Tibial artery (tissue), 4 donors: ENCODE results near the gene ARHGAP44.

Experiments
- DNase-seq, 2 donors: peaks; one replicate each; pipeline ENCODE4 v3.0.0-alpha.2; 2019
- H3K27ac ChIP-seq, 2 donors: fragments of 200-600 bp; sonication (generic) in 1 of 2; 1 replicate in 1 of 2; 2 replicates in 1 of 2; pipeline ENCODE4 v1.5.1; 2018 to 2019; ENCODE audit warnings: mild to moderate bottlenecking in 1 of 2
- H3K27me3 ChIP-seq, 2 donors: fragments of 200-600 bp; sonication (generic) in 1 of 2; one replicate each; pipeline versions ENCODE4 v1.5.1 to v1.6.0; 2016 to 2019
- H3K36me3 ChIP-seq, 3 donors: fragments of 200-600 bp; sonication (generic) in 2 of 3; one replicate each; pipeline ENCODE4 v1.5.1; 2016 to 2019; ENCODE audit warnings: mild to moderate bottlenecking in 2 of 3
- H3K4me1 ChIP-seq, 4 donors: fragments of 200-600 bp; sonication (generic) in 2 of 4; 1 replicate in 3 of 4; 2 replicates in 1 of 4; pipeline ENCODE4 v1.5.1; 2016 to 2019
- H3K4me3 ChIP-seq, 2 donors: fragments of 200-600 bp; sonication (generic) in 1 of 2; 1 replicate in 1 of 2; 2 replicates in 1 of 2; pipeline ENCODE4 v1.5.1; 2018 to 2019; ENCODE audit warnings: mild to moderate bottlenecking in 2 of 2
- H3K9me3 ChIP-seq, 3 donors: fragments of 200-600 bp; sonication (generic) in 1 of 3; one replicate each; pipeline ENCODE4 v1.5.1; 2016 to 2019
- intact Hi-C: fragments of 100-400 bp; cut with DNase I; formaldehyde crosslinking; loops from one replicate; pipeline ENCODE4 v1.15.0; 2023; ENCODE audit warnings: low total_unique reads
- TF ChIP-seq, protein P1 (sequence below), 2 experiments: fragments of 200-600 bp in 1 of 2; fragments of 450-650 bp in 1 of 2; IDR thresholded peaks; one replicate each; pipeline ENCODE4 v1.5.1; 2017 to 2019; ENCODE audit warnings: antibody characterized with exemption in 2 of 2, mild to moderate bottlenecking in 1 of 2, moderate library complexity in 1 of 2

Gene ARHGAP44

DNA sequence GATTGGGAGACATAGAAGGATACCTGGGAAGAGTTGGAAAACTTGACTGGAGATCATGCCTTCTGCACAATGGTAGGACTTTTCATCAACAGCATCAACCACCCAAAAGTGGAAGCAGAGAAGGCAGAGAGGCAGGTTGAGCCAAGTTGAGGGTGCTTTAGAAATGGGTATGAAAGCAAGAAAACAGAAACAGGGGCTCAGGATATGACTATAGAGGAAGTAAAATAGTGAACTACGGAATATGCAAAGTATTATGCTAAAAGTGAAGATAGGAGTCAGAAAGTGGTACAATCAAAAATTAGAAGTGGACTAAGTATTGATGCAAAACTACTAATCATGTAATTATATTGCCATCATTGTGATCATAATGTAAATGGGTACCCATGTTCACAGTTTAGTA, 16.1 kb upstream of the ARHGAP44 start:
- Histone ChIP-seq H3K27ac (no peak overlapping the region), H3K27me3 (no peaks in the 10 kb centered on the region), H3K9me3 (no peaks in the 10 kb centered on the region), H3K4me1 (no peaks in the 10 kb centered on the region), H3K4me3 (no peak overlapping the region), H3K36me3 (no peaks in the 10 kb centered on the region)
- DNase-seq: no peak
- intact Hi-C loops: no loop called here
- TF ChIP-seq, protein P1, sequence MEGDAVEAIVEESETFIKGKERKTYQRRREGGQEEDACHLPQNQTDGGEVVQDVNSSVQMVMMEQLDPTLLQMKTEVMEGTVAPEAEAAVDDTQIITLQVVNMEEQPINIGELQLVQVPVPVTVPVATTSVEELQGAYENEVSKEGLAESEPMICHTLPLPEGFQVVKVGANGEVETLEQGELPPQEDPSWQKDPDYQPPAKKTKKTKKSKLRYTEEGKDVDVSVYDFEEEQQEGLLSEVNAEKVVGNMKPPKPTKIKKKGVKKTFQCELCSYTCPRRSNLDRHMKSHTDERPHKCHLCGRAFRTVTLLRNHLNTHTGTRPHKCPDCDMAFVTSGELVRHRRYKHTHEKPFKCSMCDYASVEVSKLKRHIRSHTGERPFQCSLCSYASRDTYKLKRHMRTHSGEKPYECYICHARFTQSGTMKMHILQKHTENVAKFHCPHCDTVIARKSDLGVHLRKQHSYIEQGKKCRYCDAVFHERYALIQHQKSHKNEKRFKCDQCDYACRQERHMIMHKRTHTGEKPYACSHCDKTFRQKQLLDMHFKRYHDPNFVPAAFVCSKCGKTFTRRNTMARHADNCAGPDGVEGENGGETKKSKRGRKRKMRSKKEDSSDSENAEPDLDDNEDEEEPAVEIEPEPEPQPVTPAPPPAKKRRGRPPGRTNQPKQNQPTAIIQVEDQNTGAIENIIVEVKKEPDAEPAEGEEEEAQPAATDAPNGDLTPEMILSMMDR (IDR thresholded peaks at IDR 0.05): no peak

- Histone ChIP-seq H3K36me3 (no peaks in the 10 kb centered on the region), H3K9me3 (no peaks in the 10 kb centered on the region), H3K27ac (peak overlapping the region; percentile 55 to 67), H3K4me3 (peak overlapping the region; percentile 65 to 76), H3K27me3 (no peaks in the 10 kb centered on the region), H3K4me1 (peaks cover 0 to 15% (median 9%) of the 10 kb centered on the region in 4 donors)
- TF ChIP-seq, protein P1 (IDR thresholded peaks at IDR 0.05): no peak
- no peak for DNase-seq
- intact Hi-C loops: loop anchor here (10.0 kb wide), 1 partner anchor 196 kb away; no protein-coding TSS in a partner anchor
These were observed 220 bp upstream of the ARHGAP44 start for GRCh38 chr17:12789075-12789480.

DNA sequence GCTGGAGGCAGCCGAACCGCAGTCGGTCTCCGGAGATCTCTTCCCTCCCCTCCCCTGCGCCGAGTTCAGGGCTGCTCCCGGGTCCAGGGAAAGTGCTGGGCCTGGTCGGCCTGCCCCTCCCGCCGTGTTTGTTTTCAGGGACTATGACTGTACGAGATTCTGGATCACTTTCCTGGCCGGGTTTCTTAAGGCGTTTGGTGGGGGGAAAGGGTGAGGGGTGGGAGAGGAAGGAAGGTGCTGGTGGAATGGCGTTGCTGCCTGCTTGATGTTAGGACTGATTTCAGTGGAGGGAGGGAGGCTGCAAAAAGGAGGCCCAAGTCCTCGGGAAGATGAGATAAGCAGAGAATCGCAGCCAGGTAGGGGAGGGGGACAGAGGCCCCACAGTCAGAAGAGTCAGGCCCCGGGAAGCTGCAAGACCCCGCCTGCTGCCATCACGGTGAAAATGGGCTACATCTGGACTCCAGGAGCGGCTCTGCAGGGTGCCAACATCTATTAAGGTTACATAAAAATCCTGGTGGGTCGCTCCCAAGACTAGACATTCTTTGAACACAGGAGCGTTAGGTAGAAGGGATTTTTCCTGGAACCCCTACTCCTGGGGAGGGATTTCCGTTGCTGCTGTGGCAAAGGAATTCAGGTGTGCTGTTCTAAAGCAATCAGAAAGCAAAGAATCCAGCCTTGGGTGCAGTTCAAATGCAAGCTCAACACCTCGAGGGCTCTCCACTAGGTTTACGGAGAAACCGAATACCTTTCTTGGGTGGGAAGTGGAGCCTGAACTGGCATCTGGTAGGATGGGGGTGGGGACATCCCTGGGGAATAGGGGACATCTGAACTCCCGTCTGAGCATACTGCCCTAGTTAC, 1.2 kb downstream of the ARHGAP44 start:
- DNase-seq: no peak
- H3K4me1 ChIP-seq: peaks cover 0 to 24% (median 12%) of the 10 kb centered on the region in 4 donors
- intact Hi-C loops: no loop called here
- no peaks in the 10 kb centered on the region for H3K36me3 ChIP-seq
- TF ChIP-seq, protein P1 (IDR thresholded peaks at IDR 0.05): no peak
- H3K27me3 ChIP-seq: no peaks in the 10 kb centered on the region
- no peaks in the 10 kb centered on the region for H3K9me3 ChIP-seq
- H3K27ac ChIP-seq: peak overlapping the region; percentile 55 to 67
- H3K4me3 ChIP-seq: peak overlapping the region; percentile 65 to 76

DNA sequence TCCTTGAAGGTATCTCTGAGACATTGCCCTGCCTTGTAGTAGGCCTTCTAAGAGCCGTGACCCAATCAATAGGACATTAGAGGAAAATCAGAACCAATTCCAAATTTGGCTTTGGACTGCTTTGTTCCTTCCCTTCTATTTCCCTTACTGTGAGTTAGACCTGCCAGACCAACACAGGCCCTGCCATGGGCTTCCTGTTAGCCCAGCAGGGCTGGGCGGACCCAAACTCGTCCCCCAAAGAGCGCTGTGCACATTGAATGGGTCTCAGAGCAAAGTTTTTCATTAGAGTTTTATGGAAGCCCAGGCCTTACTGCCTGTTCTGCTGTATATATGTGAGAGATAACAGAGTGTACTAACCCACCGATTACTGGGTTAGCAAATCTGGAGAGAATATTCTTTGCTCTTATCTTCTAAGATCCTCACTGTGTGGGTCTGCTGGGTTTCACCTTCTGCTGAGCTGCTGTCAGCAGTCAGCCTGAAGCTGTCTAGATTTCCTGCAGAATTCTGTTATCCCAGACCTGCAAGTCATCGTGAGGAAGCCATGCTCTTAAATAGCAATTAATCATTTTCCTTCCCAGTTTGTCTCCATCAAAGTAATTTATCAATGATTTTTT, 5.7 kb downstream of the ARHGAP44 start:
- H3K36me3 ChIP-seq: no peaks in the 10 kb centered on the region
- TF ChIP-seq, protein P1 (IDR thresholded peaks at IDR 0.05): no peak
- H3K4me1 ChIP-seq: peaks cover 0 to 19% (median 9%) of the 10 kb centered on the region in 4 donors
- no peak overlapping the region for H3K4me3 ChIP-seq
- DNase-seq: no peak
- intact Hi-C loops: no loop called here
- H3K27ac ChIP-seq: no peak overlapping the region
- H3K9me3 ChIP-seq: peaks cover 0 to 6% (median 0%) of the 10 kb centered on the region in 3 donors
- H3K27me3 ChIP-seq: no peaks in the 10 kb centered on the region

- Histone ChIP-seq H3K36me3 (no peaks in the 10 kb centered on the region), H3K4me3 (no peak overlapping the region), H3K27me3 (no peaks in the 10 kb centered on the region), H3K27ac (no peak overlapping the region), H3K9me3 (peaks cover 0 to 6% (median 0%) of the 10 kb centered on the region in 3 donors), H3K4me1 (no peaks in the 10 kb centered on the region)
- intact Hi-C loops: no loop called here
- DNase-seq: no peak
- TF ChIP-seq, protein P1 (IDR thresholded peaks at IDR 0.05): no peak
These were observed 11.6 kb downstream of the ARHGAP44 start for GRCh38 chr17:12800855-12801365.
